Left lobe of liver (tissue), 2 donors: Measurements from ENCODE around the gene EFCAB8. TPM values are rescaled to one million over a fixed set of nuclear protein-coding genes. Genes with fewer than 3 reads are reported as not detected.
A peak's percentile ranks its signal among the peaks of the same experiment; 100 is the strongest.
"Not testable (repeated sequence)": the region's sequence is repeated elsewhere in the genome, so short reads cannot be mapped to it uniquely, and the experiment has no call there.

Experiments used
- ATAC-seq: fragments of 200-7000 bp; cut with Tn5 transposase; one replicate; pipeline ENCODE4 v1.9.1; 2020; ENCODE audit warnings: mild to moderate bottlenecking, moderate library complexity
- DNase-seq: peaks from one replicate; pipeline ENCODE4 v3.0.0-alpha.2; 2020; ENCODE audit warnings: low spot score
- total RNA-seq: library from RNA; stranded (reverse); gene quantifications from one replicate; pipeline ENCODE4 v1.2.1, GENCODE V29; 2021
- donor health status: DM: no; HTN: no; CAD: no; lungs with moderate emphysema.
- donor health status: DM: no; HTN: yes; CAD: no.

Gene EFCAB8
- total RNA-seq, 1 donor from 2014 or later = 0.15 TPM

DNA sequence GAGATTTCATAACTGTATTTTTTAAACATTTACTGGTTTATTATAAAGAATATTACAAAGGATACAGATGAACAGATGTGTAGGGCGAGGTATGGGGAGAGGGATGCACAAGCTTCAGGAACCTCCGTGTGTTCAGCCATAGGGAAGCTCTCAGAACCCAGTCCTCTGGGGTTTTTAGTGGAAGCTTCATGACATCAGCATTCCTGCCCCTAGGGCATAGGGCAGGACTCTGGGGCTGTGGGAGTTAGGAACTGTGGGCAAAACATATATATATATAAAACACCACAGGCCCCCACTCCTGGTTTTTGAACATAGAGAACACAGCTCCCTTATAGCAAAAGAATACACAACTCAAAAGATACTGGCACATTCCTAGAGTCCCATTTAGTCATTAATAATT is 21.9 kb downstream of the EFCAB8 start:
- ATAC-seq = no peak
- DNase-seq = no peak

DNA sequence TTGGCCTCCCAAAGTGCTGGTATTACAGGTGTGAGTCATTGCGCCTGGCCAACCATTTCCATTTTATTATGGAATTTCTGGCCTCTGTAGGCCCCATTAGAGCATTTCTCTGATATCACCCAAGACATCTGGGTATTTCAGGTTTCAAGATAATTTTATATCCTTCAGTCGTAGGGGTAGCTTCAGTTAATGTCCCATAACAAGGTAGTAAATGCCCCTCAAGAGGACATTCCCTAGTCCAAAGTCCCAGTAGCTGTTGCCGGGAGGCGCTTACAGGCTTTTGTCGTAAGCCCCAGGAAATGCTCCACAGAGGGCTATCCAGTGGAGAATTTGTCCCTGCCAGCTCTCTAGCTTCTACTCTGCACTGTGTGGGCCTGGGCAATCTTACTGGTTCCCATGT is 24.4 kb downstream of the EFCAB8 start:
- ATAC-seq = no peak
- no peak for DNase-seq

DNA sequence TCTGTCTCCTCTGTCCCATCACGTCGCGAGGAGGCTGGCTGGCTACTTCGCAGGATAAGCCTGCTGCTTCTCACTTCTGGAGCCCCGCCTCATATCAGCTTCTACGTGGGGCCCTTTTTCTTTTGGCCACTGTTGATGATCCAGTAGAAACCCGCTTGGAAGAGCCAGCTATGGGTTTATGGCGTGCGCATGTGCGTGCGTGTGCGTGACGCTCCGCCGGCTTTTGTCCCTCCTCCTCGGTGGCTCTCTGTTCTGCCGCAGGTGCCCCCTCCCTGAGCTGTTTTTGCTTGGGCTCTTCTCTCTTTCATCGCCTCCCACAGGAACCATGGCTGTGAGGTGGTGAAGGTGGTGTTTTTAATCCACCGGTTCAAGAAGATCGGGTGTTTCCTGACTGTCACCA is 26.5 kb downstream of the EFCAB8 start:
- DNase-seq (no peak), ATAC-seq (no peak)

DNA sequence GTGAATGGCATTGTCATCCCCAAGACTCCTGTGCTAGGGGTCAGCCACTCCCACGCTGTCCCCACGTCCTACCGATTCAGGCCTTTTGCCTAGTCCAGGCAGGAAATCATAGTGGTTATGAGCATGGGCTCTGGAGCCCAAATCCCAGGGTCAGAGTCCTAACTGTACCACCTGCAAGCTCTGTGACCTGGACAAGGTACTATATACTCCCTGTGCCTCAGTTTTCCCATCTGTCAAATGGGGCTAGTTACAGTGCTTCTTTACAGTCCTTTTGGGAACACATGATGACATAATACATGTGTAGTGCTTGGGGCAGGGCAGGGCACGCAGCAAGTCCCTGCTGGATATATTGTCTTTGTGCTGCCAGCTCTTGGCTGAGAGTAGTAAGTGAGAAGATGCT is 27.2 kb downstream of the EFCAB8 start:
- ATAC-seq = no peak

DNA sequence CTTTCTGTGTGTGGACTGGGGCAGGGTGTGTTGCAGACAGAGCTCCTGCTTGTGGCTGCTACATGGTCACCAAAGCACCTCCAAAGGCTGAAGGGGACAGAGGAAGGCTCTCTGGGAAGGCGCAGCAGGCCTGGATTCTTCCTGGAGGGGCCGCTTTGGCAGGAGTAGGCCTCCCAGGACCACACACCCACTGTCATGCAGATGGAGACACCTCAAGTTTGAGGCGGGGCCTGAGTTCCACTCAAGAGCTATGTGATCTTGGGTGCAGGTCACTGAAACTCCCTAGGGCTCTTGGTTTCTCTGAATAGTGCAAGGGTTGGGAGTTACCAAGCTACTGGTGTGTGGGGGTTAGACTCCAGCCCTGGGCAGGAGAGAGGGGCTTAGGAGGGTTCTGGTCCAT is 27.9 kb downstream of the EFCAB8 start:
- ATAC-seq (no peak), DNase-seq (no peak)

More for the DNA sequence above, 27.2 kb downstream of the EFCAB8 start:
- DNase-seq = no peak

DNA sequence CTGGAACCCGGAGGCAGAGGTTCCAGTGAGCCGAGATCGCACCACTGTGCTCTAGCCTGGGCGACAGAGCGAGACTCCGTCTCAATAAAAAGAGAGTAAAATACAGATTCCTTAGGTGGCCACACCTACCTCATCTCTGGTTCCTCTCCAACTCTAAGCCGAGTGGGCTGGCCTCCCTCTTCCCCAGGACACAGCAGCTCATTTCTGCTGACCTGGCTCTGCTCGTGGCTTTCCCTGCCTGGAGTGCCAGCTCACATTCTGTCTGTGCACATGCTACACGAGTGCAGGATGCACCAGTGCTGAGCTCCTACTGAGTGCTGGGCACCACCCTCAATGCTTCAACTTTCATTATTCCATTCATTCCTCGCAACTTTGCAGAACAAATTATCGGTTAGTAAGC is 28.8 kb downstream of the EFCAB8 start:
- DNase-seq (no peak), ATAC-seq (no peak)

DNA sequence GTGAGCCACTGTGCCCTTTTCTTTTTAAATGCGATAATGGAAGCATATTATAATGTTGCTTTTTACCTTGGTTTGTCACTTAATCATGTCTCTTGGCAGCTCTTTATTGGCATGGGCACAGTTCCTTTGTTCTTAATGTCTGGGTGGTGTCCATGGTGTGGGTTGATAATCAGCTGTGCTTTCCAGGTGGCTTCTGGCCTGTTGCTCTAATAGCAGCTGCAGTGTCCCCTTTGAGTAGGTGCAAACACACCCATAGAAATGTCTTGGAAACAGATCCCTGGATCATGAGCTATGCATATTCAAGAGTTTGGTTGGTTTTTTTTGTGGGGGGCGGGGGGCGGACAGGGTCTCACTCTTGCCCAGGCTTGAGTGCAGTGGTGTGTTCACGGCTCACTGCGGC is 29.9 kb downstream of the EFCAB8 start:
- DNase-seq = no peak
- no peak for ATAC-seq

DNA sequence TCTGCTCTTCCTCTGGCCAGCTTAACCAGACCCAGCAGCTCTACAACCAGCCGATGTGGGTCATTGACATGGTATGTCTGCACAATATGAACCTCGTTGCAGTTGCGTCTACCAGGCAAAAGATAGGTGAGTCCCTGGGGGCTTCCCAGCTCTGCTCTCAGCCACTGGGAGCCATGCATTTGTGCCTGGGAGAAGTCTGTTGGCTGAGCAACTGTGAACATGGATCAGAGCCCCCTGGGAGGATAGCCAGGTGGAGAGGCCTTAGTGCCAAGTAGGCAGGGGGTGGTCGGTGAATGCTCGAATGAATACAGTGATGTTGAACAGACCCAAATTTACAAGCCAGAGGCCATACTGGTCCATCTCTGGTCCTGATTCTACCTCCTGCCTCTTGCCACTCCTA is 30.6 kb downstream of the EFCAB8 start:
- ATAC-seq (no peak), DNase-seq (no peak)

DNA sequence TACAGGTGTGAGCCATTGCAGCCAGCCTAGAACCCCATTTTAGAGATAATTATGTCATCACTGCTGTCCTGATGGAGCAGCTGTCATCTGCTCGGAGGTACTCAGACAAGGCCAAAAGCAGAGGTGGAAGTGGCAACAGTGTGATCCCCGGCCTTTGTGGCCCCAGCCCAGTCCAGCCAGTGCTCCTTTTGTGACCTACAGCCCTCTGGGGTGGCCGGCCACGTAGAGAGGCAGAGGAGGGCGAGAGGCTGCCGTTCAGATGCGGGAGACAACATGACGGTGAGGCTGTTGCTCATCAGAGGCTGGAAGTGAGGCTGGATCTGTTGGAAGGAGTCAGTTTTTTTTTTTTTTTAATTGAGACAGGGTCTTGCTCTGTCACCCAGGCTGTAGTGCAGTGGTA is 32.8 kb downstream of the EFCAB8 start:
- DNase-seq (no peak), ATAC-seq (no peak)

DNA sequence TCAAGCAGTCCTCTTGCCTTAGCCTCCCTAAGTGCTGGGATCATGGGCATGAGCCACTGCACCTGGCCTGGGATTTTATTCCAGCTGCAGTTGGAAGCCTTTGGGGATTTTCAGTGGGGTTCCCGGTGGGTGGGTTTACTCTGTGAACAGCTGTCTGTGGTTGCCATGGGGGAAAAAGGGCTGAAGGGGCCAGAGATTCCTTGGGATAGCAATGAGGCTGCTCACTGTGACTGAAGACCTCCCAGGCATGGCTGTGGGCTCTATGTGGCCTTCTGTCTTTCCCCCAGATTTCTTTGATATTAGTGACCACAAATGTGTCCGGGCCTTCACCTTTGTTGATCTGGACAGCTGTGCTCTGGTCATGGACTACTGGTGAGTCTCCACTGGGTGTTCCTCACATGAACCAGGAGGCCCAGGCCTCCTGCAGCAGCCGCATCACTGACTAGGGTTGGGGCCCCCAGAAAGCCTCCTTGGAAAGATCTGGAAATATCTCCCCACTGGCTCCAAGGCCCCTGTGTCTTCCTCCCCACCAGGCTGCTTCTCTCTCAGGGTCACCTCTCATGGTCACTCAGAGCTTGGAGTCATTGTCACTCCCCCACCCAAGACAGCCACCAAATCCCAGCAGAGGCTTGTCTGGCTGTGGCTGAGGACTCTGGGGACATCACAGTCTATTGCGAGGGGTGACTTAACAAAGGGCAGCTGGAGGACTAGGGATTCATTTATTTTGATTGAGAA is 33.4 kb downstream of the EFCAB8 start:
- DNase-seq = no peak
- ATAC-seq = no peak

DNA sequence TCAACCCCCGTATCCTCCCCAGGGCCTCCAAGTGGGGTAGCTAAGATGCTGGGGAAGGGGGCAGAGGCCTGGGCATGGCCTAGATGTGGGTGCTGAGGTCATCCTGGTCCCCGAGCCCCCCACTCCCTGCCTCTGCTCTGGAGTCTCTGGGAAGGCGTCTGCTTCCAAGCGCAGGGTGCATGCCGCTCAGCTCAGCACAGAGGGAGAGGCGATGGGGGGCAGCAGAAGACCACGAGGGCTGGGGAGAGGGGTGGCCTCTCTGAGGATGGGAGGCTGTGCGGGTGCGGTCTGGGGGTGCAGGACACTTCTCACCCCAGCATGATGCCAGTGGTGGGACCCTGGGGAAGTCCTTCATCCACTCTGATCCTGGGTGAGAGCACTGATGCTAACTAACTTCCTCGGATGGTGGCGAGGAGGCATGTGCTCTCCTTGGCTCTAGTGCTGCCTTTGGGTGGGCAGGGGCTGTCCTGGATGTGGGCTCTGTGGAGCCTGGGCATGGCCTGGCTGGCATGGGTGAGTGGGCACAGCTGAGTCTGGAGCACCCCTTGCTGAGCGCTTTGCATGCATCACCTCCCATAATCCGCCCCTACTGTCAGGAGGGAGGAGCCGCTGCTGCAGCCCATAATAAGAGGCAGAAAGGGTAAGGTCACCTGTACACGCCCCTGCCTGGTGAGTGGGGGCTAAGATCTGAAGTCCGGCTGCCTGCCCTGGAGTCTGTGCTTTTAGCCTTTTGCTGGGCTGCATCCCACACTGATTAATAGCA is 34.7 kb downstream of the EFCAB8 start:
- DNase-seq = no peak
- ATAC-seq = no peak

DNA sequence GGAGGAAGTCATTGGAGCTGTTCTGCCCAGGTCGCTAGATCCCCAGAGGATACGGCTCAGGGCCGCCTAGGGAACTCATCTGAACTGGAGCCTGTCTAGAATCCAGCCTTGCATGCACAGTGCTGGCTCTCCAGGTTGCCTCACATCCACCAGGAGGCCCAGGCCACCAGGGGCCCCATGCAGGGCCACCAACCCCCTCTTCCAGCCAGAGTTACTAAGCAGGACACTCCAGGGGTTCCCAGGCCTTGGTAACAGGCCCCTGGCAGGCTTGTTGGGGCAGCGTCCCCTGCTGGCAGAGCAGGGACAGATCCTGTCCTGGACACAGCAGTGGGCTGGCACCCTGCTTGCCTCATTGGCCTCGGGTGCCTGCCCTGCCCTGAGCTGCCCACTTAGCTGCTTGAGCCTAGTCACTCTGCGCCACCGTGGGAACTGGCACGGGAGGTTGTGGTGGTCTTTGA is 35.3 kb downstream of the EFCAB8 start:
- ATAC-seq = peak; percentile 13
- no peak for DNase-seq

DNA sequence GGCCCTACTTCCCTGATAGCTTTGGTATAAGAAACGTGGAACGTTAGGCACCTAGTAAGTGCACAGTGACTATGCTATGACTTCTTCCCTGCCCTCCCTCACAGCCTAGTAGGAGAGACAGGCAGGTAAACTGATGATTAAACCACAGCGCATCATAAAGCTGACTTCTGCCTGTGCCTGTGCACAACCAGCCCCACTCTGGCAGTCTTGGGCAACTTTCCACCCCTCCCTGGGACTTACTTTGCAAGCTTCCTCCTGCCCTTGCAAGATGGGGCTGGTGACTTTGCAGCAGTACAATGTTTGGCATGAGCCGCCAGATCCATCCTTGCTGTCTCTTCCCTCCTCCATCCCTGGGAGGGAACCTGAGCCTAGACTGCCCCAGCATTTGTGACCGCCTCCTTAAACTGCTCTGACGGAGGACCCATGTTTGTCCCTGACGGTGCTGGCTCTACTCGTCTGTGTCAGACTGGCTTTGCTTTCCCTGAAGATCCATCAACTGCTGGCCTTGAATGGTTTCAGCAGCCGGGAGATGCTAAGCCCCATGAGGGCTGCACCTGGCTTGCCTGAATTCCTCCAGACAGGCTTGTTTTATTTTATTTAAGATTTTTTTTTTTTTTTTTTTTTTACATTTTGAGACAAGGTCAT is 36.1 kb downstream of the EFCAB8 start:
- no peak for DNase-seq
- no peak for ATAC-seq

DNA sequence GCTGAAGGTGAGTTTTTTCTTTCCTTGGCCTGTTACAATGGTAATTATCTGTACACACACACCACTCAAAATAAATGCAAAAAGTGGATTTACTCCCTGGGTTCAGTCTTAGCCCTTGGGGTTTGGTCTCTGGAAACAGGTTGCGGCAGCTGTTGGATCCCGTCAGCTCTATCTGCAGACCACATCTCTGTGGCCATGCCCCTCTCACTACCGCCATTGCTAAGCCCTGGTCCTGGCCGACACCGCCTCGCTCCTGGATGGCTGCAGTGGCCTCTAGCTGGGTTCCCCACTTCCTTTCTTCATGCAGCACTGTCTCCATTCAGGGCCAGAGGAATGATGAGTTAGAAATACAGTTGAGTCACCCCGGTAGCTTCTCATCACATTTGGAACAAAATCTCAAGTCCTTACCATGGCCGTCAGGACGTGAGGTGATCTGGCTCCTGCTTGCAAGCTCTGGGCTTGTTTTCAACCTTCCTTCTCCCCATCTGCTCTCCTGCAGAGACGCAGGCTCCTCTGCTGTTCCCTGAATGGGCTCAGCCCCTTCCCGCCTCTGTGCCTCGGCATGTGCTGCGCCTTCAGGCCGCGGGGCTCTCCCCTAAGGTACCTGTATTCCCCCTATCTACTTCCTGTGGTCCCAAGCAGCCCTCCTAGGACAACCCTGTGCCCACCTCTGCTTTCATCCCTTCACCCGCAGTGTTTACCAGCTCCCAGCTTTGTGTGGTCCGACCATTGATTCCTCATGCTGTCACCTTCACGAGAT is 38.0 kb downstream of the EFCAB8 start:
- no peak for ATAC-seq
- DNase-seq = no peak

DNA sequence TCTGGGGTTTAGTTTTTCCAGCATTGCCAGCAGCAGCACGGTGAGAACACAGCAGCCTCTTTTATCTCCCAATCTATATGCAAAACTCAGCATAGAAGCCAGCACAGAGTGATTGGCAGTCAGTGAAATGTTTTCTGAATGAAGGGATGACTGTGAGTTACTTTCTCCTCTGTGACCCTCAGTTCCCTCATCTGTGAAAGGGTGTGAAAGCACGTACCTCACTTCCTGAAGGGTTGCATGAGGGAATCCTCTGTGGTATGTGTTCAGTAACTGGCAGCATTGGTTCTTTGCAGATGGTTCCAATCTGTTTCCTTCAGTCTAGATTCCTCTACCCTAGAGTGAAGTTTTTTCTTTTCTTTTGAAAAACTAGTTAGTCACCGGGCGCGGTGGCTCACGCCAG is 40.0 kb downstream of the EFCAB8 start:
- no peak for ATAC-seq
- no peak for DNase-seq

DNA sequence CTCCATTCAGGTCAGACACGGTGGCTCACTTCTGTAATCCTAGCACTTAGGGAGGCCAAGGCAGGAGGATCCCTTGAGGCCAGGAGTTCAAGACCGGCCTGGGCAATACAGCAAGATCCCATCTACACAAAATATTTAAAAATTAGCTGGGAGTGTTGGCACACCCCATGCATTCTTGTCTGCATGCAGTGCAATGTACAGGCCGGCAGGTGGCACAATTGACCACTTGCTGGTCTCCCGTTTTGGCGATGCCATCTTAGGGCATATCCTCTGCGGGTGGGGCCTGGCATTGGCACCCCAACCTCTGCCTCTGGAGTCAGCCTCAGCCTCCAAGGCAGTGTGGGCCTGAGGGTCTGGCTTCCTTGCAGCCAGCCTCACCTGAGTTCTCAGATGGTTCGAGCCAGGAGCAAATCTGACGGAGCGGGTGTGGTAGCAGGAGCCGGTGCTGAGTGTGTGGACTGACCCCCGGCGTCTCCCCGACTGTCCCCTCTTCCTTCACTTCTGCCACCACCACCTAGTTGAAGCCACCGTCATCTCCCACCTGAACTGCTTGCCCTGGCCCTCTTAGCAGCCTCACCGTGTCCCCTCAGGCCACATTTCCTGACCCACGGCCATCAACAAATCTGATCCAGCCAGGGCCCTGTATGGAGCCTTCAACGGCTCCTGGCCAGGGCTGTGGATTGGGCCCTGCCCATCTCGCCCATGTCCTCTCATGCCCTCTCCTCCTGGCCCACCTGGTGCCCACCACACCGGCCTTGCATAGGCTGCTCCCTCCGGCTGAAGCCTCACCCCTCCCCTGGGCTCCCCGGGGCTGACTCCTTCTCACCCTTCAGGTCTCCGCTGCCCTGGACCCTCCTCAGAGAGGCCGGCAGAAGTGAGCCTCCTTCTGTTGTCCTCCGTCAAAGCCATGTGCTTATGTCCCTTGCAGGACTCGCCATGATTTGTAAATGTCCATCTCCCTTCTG is 44.0 kb downstream of the EFCAB8 start:
- ATAC-seq = peak; percentile 95
- peak; percentile 59 for DNase-seq

DNA sequence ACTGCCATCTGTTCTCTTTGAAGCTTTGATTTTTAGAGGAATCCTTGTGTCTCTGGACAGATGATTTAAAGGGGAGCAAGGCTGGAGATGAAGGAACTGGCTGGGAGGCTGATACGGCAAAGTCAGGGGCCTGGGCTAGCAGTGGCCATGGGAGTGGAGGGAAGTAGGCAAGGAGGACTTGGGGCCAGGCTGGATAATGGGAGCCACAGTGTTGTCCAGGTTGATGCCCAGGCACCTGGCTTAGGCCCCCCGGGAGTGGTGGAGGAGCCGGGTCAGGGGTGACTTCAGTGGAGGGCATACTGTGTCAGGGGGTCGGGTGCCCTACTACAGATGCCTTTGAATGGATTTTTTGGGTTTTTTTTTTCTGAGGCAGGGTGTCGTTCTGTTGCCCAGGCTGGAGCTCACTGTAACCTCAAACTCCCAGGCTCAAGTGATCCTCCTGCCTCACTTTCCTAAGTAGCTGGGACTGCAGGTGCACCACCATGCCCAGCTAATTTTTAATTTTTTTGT is 45.0 kb downstream of the EFCAB8 start:
- no peak for DNase-seq
- no peak for ATAC-seq

DNA sequence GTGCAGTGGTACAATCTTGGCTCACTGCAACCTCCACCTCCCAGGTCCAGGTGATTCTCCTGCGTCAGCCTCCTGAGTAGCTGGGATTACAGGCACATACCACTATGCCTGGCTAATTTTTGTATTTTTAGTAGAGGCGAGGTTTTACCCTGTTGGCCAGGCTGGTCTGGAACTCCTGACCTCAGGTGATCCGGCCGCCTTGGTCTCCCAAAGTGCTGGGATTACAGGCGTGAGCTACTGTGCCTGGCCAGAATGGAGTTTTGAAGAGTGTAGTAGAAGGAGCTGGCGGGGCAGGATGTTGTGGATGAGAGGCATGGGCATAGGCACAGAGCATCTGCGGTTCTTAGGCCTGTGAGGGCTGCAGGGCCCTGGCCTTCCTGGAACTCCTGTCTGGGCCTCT is 46.0 kb downstream of the EFCAB8 start:
- DNase-seq, ATAC-seq: not testable (repeated sequence)

DNA sequence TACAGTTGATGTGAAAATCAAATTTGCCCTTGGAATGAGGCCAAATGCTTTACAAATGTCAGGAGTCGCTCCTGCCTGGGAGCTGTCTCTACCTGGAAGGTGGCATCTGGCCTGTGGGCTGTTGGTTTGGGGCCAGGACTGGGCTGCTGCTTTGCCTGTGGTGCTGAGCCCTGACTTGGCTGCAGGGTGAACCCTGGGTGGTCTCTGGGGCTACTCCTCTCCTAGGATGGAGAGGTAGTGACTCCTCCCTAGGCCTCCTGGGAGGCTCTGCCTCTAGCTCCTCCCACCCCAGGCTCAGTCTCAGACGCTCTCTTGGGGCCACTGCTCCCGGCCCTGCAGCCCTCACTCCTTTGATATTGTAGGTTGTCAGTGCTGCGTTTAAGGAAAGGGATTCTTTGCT is 47.5 kb downstream of the EFCAB8 start:
- ATAC-seq (no peak), DNase-seq (no peak)
